Suprapubic skin (tissue), 4 donors: Measurements from ENCODE around the gene MORN4. TPM values are rescaled to one million over a fixed set of nuclear protein-coding genes. Genes with fewer than 3 reads are reported as not detected.
"Not testable (repeated sequence)": the region's sequence is repeated elsewhere in the genome, so short reads cannot be mapped to it uniquely, and the experiment has no call there.

Source experiments
- DNase-seq, 2 donors: peaks; one replicate each; pipeline ENCODE4 v3.0.0-alpha.2; 2019; ENCODE audit warnings: low spot score in 2 of 2
- H3K27ac ChIP-seq: fragments of 200-600 bp; sonication (generic); one replicate; pipeline ENCODE4 v1.5.1; 2019
- H3K27me3 ChIP-seq: fragments of 200-600 bp; sonication (generic); one replicate; pipeline ENCODE4 v1.5.1; 2019
- H3K36me3 ChIP-seq: fragments of 200-600 bp; sonication (generic); one replicate; pipeline ENCODE4 v1.5.1; 2019
- H3K4me1 ChIP-seq: fragments of 200-600 bp; sonication (generic); one replicate; pipeline ENCODE4 v1.5.1; 2019
- H3K4me3 ChIP-seq: fragments of 200-600 bp; sonication (generic); one replicate; pipeline ENCODE4 v1.5.1; 2019; ENCODE audit warnings: mild to moderate bottlenecking
- H3K9me3 ChIP-seq: fragments of 200-600 bp; sonication (generic); one replicate; pipeline ENCODE4 v1.5.1; 2019
- CTCF ChIP-seq, 2 donors: fragments of 200-600 bp in 1 of 2; fragments of 450-650 bp in 1 of 2; sonication (generic) in 1 of 2; IDR thresholded peaks; one replicate each; pipeline ENCODE4 v1.5.1; 2016 to 2019; ENCODE audit warnings: antibody characterized with exemption in 2 of 2, mild to moderate bottlenecking in 1 of 2, moderate library complexity in 1 of 2
- EP300 ChIP-seq: sonication (generic); formaldehyde crosslinking; IDR thresholded peaks from one replicate; pipeline ENCODE4 v1.6.1; 2017; ENCODE audit warnings: antibody characterized with exemption
- POLR2A ChIP-seq, 2 donors: fragments of 450-650 bp; IDR thresholded peaks; one replicate each; pipeline ENCODE4 v1.6.1; 2017; ENCODE audit warnings: antibody characterized with exemption in 2 of 2, mild to moderate bottlenecking in 2 of 2, moderate library complexity in 2 of 2
- POLR2AphosphoS5 ChIP-seq, 3 donors: sonication (generic); formaldehyde crosslinking; IDR thresholded peaks; one replicate each; pipeline ENCODE4 v1.6.1; 2017; ENCODE audit warnings: antibody characterized with exemption in 3 of 3
- WGBS: methylation state at CpG from one replicate; pipeline ENCODE4 v1.1.5; 2018; 5-methylcytosine and 5-hydroxymethylcytosine counted together
- total RNA-seq, 4 donors: library from RNA; depleted of rRNA; stranded (reverse); fragments of >200 nt; gene quantifications; one replicate each; pipeline ENCODE4 v1.1.0, GENCODE V29; 2016

MORN4 gene
- total RNA-seq, 4 donors from 2014 or later, result 1.3 to 5.6 (median 2.4) TPM

GRCh38 chr10:97656777-97657176, 23.5 kb upstream of the MORN4 start:
- DNase-seq, result no peak
- peaks cover 5% of the 10 kb centered on the region for H3K4me1 ChIP-seq
- no peak overlapping the region for H3K4me3 ChIP-seq
- H3K36me3 ChIP-seq, result peaks cover 67% of the 10 kb centered on the region
- H3K9me3 ChIP-seq, result no peaks in the 10 kb centered on the region
- whole genome bisulfite sequencing, result 96% methylated on average over 4 of the region's 5 CpGs
- TF ChIP-seq CTCF (IDR thresholded peaks at IDR 0.05), result no peak
- no peak for TF ChIP-seq POLR2A (IDR thresholded peaks at IDR 0.05)
- no peak for TF ChIP-seq EP300
- no peak for TF ChIP-seq POLR2AphosphoS5 (IDR thresholded peaks at IDR 0.05)
- no peaks in the 10 kb centered on the region for H3K27me3 ChIP-seq
- no peak overlapping the region for H3K27ac ChIP-seq

- Histone ChIP-seq H3K36me3 (peaks cover 56% of the 10 kb centered on the region), H3K27me3 (no peaks in the 10 kb centered on the region), H3K4me3 (no peak overlapping the region), H3K27ac (no peak overlapping the region), H3K4me1 (peaks cover 46% of the 10 kb centered on the region), H3K9me3 (no peaks in the 10 kb centered on the region)
- TF ChIP-seq CTCF (IDR thresholded peaks at IDR 0.05) (no peak), POLR2A (IDR thresholded peaks at IDR 0.05) (no peak), EP300 (no peak), POLR2AphosphoS5 (IDR thresholded peaks at IDR 0.05) (no peak)
- no peak for DNase-seq
- WGBS, result 68% methylated on average over 3 of the region's 3 CpGs
These were observed 18.5 kb upstream of the MORN4 start for GRCh38 chr10:97651773-97652172.

- Histone ChIP-seq H3K27me3 (no peaks in the 10 kb centered on the region), H3K9me3 (no peaks in the 10 kb centered on the region), H3K27ac (peak overlapping the region; percentile 29), H3K4me3 (no peak overlapping the region), H3K36me3 (peaks cover 48% of the 10 kb centered on the region), H3K4me1 (peaks cover 46% of the 10 kb centered on the region)
- no peak for DNase-seq
- 88% methylated on average over 3 of the region's 3 CpGs for WGBS
- TF ChIP-seq POLR2AphosphoS5 (IDR thresholded peaks at IDR 0.05) (no peak), EP300 (no peak), POLR2A (IDR thresholded peaks at IDR 0.05) (no peak), CTCF (IDR thresholded peaks at IDR 0.05) (no peak)
These were observed 17.4 kb upstream of the MORN4 start for GRCh38 chr10:97650726-97651125.

GRCh38 chr10:97649405-97649750, 16.1 kb upstream of the MORN4 start:
- peaks cover 47% of the 10 kb centered on the region for H3K36me3 ChIP-seq
- 90% methylated on average over 4 of the region's 4 CpGs for WGBS
- H3K4me3 ChIP-seq, H3K9me3 ChIP-seq, H3K27me3 ChIP-seq, DNase-seq: not testable (repeated sequence)
- H3K27ac ChIP-seq, result peak overlapping the region; percentile 65
- peaks cover 46% of the 10 kb centered on the region for H3K4me1 ChIP-seq

GRCh38 chr10:97648562-97649404, 15.5 kb upstream of the MORN4 start:
- no peak overlapping the region for H3K4me3 ChIP-seq
- no peak for DNase-seq
- TF ChIP-seq EP300 (no peak), CTCF (IDR thresholded peaks at IDR 0.05) (no peak), POLR2A (IDR thresholded peaks at IDR 0.05) (no peak), POLR2AphosphoS5 (IDR thresholded peaks at IDR 0.05) (no peak)
- peaks cover 43% of the 10 kb centered on the region for H3K36me3 ChIP-seq
- H3K27me3 ChIP-seq, result no peaks in the 10 kb centered on the region
- peak overlapping the region; percentile 65 for H3K27ac ChIP-seq
- H3K4me1 ChIP-seq, result peaks cover 46% of the 10 kb centered on the region
- H3K9me3 ChIP-seq, result no peaks in the 10 kb centered on the region
- 67% methylated on average over 5 of the region's 5 CpGs for WGBS
